OCI-LY3 (cell line): ENCODE results near the gene RIPPLY3.

ENCODE experiments used
- EZH2phosphoT487 ChIP-seq: fragments of 200-600 bp; shearing (Covaris generic); IDR thresholded peaks from 2 replicates; pipeline ENCODE4 v1.6.1; 2018; ENCODE audit warnings: antibody characterized with exemption, mixed run types, low read depth
- TF ChIP-seq, protein P1 (sequence below): fragments of 200-600, 300-600 bp; sonication (generic); IDR thresholded peaks from 2 replicates; pipeline ENCODE4 v1.5.1; 2014; ENCODE audit warnings: antibody characterized with exemption, low read length, low read depth

DNA sequence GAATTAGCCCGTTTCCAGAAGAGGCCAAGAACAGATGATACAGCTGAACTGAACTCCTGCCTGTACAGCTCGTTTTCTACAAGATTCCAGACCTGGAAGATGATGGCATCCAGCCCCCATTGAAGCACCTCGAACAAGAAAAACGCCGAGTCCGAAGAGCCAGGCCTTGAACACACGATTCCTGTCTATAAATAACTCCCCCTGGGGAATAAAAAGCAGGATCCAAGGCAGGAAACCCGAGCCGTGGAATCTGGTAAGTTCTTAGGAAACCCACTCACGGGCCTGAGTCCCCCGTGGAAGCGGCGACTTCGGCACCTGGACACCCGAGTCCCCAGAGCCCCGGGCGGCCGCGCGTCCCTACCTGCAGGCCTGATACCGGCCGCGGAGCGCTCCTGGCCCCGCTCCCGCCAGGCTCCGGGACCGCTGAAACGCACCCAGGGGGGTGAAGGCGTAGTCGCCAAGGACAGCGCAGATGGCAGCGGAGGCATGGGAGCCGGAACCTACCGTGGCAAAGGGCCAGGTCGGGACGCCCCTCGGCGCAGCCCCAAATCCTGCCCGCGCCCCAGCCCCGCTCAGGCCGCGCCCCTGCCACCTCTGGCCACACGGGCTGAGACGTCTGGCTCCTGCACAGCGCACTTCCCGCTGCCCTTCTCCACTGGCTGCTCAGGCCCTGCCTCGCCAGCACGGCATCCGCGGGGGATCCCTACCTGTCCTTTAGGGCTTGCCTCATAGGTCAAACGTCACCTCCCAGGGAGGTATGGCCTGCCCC, 26.0 kb upstream of the RIPPLY3 start:
- TF ChIP-seq, protein P1, sequence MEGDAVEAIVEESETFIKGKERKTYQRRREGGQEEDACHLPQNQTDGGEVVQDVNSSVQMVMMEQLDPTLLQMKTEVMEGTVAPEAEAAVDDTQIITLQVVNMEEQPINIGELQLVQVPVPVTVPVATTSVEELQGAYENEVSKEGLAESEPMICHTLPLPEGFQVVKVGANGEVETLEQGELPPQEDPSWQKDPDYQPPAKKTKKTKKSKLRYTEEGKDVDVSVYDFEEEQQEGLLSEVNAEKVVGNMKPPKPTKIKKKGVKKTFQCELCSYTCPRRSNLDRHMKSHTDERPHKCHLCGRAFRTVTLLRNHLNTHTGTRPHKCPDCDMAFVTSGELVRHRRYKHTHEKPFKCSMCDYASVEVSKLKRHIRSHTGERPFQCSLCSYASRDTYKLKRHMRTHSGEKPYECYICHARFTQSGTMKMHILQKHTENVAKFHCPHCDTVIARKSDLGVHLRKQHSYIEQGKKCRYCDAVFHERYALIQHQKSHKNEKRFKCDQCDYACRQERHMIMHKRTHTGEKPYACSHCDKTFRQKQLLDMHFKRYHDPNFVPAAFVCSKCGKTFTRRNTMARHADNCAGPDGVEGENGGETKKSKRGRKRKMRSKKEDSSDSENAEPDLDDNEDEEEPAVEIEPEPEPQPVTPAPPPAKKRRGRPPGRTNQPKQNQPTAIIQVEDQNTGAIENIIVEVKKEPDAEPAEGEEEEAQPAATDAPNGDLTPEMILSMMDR, result no peak
- TF ChIP-seq EZH2phosphoT487, result no peak
